GM21367 (cell line): Measurements from ENCODE around the gene FAM120C.

ENCODE experiments used
- ATAC-seq: cut with Tn5 transposase; IDR thresholded peaks from one replicate; pipeline ENCODE4 v1.9.1; 2021; ENCODE audit not compliant: unreplicated experiment

Gene FAM120C

DNA sequence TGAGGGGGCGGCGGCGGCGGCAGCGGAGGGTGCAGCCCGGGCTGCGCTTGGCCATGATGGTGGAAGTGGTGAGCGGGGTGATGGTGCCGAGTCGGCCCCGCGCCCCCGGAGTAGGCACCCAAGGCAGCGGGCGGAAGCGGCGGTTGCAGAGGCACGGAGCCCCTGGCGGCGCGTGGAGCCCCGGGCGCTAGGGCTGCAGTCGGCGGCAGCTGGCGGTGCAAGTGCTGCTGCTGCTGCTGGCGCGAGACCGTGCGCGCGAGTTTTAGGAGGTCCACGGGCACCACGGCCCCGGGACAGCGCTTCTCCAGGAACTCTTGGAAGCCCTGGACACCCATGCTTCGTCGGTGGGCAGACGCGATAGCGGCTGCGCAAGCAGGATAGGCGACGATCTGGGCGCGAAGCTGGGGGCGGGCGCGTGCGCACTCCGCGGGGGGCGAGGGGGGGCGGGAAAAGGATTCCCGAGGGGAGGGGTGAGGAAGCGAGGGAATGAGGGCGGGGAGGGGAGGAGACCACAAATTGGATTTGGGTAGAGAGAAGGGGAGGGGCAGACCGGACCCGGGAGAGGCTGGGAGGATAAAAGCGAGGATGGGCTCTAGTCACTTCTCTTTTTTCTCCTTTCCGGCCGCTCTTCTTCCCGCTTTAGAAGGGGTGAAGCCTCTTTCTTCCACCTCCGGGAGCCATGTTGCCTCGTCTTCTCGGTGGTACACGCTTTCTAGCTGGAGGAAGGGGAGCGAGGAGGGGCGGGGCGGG lies at the start of gene FAM120C:
Gene FAM120C, minus strand, starts transcription at position 391 of the 750 bp plus-strand sequence. Its CDS starts 56 bp downstream, at position 335.
- ATAC-seq = peak; percentile 37

GRCh38 chrX:54230435-54231148 lies 47.5 kb upstream of the FAM120C start:
- ATAC-seq = no peak

DNA sequence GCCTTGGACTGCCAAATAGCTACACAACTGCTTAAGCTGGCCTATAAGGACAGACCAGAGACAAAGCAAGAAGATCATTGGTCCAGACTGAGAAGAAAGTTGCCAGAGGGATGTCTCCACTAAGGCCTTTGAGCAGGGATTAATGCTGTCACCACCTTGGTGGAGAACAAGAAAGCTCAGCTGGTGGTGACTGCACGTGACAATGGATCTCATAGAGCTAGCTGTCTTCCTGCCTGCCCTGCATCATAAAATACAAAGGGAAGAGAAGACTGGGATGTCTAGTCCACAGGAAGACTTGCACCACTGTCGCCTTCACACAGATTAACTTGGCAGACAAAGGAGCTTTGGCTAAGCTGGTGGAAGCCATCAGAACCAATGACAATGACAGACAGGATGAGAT lies 40.5 kb upstream of the FAM120C start:
- no peak for ATAC-seq

DNA sequence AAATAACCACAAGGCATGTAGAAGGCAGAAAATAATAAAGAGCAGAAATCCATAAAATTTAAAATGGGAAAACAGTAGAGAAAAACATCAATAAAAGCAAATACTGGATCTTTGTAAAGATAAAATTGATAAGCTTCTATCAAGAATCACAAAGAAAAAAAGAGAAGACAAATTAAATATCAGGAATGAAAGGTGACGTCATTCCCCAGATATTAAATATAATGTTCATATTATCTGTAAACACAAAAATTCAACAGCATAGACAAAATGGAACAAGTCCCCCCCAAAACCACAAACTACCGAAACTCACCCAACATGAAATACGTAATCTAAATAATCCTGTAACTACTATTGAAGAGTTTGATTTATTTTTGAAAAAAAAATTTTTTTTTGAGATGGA lies 30.5 kb upstream of the FAM120C start:
- ATAC-seq = no peak

GRCh38 chrX:54208531-54208930 lies 25.5 kb upstream of the FAM120C start:
- no peak for ATAC-seq

DNA sequence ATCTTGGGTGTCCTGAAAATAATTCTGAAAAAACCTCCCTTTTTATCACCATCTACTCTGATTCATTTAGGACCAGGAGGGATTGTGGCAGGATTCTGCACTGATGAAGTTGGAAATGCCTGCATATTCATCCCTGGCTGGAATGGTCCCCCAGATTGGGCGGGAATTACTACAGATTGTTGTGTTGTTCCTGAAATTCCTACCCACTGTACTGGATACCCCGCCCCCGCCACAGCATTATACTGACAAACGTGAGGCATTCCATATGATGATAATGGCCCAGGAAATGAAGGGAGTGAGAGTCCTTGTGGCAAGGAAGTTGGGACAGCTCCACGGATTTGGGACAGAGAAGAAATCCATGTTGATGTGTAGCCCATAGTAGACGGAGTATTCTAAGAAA lies 15.2 kb upstream of the FAM120C start:
- no peak for ATAC-seq

DNA sequence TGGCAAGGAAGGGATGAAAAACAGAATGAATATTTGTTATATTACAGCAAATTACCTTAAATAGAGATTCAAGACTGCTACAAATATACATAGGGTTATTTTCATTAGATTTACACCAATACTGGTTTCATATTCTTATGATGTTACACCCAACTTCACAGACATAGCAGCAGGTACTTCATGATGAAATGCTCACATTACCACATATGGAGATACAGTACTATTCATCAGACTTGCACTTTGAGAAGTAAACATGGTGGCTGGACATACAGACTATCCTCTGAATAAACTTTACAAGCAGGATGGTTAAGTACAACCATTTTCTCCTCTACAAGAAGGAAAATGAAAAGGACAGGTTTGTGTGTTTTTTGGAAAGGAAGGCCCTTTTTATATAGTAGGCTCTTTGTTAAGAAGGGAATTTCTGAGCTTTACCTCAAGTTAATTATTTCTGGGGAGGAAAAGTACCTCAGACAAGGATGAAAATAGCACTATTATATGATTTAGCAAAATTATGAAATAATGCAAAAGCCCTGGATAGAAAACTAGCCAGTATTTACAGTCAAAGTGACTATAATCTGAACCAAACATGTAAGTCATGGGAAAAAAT lies 12.0 kb upstream of the FAM120C start:
- ATAC-seq = no peak

GRCh38 chrX:54193085-54193821 lies 10.2 kb upstream of the FAM120C start:
- no peak for ATAC-seq

- no peak for ATAC-seq
These were observed 1.4 kb upstream of the FAM120C start for GRCh38 chrX:54184474-54184873.

DNA sequence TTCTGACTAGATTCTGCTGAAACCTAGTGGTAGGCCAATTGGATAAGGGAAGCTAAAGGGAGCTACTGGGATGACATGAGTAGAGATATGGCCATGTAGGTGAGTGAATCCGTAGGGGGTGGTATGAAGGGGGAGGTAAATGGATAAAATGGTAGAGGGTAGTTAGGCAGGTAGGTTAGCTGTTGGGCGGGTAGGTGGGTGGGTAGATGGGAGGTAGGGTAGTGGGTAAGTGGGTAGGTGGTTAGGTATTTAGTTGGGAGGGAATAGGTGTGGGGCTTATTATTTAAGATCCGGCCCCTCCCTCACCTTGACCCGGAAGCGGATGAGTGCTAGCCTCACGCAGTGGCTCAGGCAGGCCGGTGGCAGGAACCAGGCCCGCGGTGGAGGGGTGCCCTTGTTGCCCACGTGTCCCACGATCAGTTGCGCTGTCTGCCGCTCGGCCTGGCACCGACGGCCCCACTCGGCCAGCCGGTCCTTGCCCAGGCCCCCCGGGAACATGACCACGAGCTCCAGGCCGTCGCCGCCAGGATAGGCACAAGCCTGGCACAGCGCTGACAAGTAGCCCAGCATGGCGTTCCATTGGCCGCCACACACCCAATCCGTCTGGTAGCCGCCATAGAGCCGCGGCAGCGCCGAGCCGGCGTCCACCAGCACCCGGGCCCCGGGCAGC lies 725 bp downstream of the FAM120C start:
- peak; percentile 59 for ATAC-seq

DNA sequence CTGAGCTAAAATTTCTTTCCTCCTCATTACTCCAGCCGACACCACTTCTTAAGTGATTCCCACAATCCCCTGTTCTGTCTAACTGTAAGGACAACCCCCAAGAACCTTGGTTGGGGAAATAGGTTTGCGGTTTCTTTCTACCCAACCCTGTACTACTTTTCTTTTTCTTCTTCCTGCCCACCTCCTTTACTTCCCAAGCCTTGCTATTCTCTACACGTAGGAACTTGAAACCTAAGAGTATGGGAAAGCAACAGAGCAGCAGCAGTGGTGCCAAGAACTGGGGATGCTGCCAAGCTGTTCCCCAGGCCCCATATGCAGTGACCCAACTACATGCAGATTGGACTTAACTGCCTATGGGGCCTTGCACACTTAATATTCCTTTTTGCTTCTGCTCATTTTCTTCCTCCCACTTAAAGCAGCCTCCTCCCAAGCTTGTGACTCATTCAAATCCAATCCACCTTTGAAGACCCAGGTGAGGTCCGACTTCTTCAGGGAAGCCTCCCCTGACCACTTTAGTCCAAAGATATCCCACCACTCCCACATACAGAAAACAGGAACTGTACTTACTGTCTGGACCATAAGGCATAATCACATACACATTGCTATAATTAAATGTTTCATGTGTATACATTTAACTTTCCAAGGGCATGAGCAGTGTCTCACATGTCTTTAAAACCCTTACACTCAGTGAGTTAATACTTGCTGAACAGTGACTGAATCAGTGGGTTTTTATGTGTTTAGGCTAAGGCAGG lies 1.7 kb downstream of the FAM120C start:
- no peak for ATAC-seq

GRCh38 chrX:54180403-54180802 lies 2.7 kb downstream of the FAM120C start:
- no peak for ATAC-seq

- no peak for ATAC-seq
These were observed 4.7 kb downstream of the FAM120C start for GRCh38 chrX:54178100-54178940.

- no peak for ATAC-seq
These were observed 5.7 kb downstream of the FAM120C start for GRCh38 chrX:54177306-54177705.

- no peak for ATAC-seq
These were observed 9.3 kb downstream of the FAM120C start for GRCh38 chrX:54173791-54174190.

GRCh38 chrX:54172455-54172854 lies 10.6 kb downstream of the FAM120C start:
- no peak for ATAC-seq

DNA sequence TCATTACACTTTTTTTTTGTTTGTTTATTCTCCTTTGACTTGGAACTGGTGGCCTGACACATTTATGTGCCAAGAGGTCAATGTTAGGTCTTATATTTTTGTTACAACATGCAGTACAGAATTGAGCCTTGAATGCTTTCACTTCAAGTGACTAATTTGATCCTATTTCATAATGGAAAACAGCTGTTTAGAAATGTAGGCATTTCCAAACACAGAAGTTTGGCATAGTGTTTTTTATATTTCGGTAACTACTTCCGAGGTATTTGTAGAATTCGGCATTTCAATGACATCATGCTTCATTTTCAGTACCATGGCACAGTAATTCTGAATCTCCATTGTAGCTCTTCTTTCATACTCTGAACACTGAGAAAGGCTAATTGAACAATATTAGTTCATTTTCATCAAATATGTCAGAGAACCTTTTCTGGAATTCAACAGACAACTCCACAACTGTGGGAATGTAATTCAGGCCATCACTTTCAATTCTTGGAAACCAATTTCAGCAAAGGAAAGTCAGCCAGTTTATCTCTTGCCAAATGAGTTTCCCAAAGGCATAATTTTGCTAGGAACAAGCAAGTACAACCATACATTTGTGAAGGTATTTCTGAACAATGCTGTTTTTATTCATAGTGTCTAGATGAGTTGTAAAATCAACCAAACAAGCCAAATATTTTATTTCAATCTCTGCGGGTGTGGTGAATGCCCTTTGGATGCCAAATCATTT lies 11.4 kb downstream of the FAM120C start:
- ATAC-seq = no peak

- ATAC-seq = no peak
These were observed 12.0 kb downstream of the FAM120C start for GRCh38 chrX:54171091-54171490.

DNA sequence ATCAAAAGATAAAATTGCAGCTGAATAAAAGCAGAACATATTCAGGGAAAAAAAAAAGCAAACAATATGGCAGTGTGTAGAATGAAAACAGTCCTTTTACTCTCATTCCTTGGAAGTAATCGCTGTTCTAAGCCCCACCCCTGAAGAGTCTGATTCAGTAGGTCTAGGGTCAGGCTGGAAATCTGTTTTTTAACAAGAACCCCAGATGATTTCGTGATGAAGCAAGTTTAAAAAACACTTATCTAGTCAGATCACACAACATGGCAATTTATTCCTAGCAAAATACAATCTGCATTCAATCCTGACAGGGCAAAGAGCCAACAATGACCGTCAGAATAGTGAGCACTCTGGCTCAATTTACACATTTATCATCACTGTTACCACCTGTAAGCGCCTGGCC lies 16.1 kb downstream of the FAM120C start:
- no peak for ATAC-seq
